SHP77 treated with DMSO at 0.1 percent for 48 hours (cell line): ENCODE results near the gene CALY.

Source experiments
- DNase-seq: peaks from one replicate; lab custom pipeline; 2025; lab: John Stamatoyannopoulos, UW

The CALY gene

GRCh38 chr10:133310399-133310755 lies 26.3 kb downstream of the CALY start:
- DNase-seq = no peak

DNA sequence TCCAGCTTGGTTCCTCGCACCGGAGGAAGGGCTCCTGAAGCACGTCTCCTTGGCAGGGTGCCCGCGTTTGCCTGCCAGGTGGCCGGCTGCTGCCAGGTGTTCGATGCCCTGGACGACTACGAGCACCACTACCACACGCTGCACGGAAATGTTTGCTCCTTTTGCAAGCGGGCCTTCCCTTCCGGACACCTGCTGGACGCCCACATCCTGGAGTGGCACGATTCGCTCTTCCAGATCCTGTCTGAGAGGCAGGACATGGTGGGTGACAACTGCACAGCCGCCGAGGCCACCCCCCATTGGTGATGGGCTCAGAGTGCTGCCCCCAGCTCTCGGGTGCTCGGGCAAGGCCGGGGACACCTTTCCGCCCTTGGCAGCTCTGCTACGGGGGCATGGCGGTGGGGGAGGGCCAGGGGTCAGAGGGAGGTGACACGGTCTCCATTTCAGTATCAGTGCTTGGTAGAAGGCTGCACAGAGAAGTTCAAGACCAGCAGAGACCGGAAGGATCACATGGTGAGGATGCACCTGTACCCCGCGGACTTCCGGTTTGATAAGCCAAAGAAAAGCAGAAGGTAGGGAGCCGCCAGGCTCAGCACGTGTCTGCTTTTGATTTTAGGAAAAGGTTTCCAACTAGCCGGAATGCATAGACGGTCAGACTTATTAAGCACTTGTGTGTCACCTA lies 26.8 kb downstream of the CALY start:
- peak; percentile 81 for DNase-seq

- DNase-seq = peak; percentile 30
Observed at GRCh38 chr10:133309100-133309719, 27.5 kb downstream of the CALY start.

- peak; percentile 37 for DNase-seq
Observed at GRCh38 chr10:133308421-133309099, 28.1 kb downstream of the CALY start, which contains the start of the genes TUBGCP2 and ZNF511. TSS of gene TUBGCP2 (minus strand) at chr10:133308872. CDS start at chr10:133302941, 5,931 bp downstream. TSS of gene ZNF511 (plus strand) at chr10:133308914. CDS start at chr10:133308944, 30 bp downstream.

DNA sequence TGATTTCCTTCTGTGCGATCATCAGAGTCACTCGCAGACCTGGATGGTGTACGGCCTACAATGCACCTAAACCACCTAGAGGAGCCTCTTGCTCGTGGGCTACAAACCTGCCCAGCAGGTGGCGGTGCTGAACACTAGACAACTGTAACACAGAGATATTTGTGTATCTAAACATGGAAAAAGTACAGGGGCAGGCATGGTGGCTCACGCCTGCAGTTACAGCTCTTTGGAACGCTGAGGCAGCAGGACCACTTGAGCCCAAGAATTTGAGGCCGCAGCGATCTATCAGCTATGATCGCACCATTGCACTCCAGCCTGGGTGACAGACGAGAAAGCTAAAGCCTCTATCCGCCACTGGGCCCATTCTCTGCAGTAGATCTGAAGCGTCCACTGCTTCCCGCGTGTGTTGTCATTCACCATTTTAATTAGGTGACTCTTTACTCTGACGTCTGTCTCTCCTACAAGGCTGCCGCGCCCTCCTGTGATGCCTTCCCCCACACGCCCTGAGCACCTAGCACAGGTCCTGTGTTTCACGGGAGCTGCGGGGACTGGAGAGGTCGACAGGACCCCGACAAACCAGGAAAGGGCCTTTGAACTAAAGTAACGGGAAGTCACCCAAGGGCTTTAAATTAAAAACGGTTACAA lies 28.8 kb downstream of the CALY start:
- DNase-seq = peak; percentile 75

GRCh38 chr10:133306941-133307379 lies 29.7 kb downstream of the CALY start:
- no peak for DNase-seq

- no peak for DNase-seq
Observed at GRCh38 chr10:133306097-133306476, 30.6 kb downstream of the CALY start.

- no peak for DNase-seq
Observed at GRCh38 chr10:133303206-133303605, 33.5 kb downstream of the CALY start.

GRCh38 chr10:133302230-133302629 lies 34.5 kb downstream of the CALY start:
- DNase-seq = no peak

- no peak for DNase-seq
Observed at GRCh38 chr10:133299738-133300137, 37.0 kb downstream of the CALY start.

GRCh38 chr10:133299224-133299623 lies 37.5 kb downstream of the CALY start:
- DNase-seq = no peak

- no peak for DNase-seq
Observed at GRCh38 chr10:133298466-133298865, 38.2 kb downstream of the CALY start.

DNA sequence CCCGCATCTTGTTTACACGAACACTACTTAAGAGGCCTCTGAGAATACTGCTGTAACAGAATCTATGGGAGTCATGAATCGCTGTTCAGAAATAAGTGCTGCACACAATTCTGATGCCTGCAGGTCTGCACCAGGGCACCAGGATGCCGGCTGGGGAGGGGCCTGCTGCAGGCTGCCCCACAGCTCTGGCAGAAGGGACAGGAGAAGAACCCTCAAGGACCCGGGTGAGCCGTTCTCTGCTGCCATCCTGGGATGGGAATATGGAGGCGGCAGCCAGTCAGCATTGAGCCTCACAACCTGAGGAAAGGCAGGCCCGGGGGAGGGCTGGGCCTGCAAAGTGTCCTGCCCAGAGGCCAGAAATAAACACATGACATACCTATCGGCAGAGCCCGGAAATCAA lies 39.2 kb downstream of the CALY start:
- no peak for DNase-seq

GRCh38 chr10:133295426-133296320 lies 41.0 kb downstream of the CALY start:
- DNase-seq = no peak

DNA sequence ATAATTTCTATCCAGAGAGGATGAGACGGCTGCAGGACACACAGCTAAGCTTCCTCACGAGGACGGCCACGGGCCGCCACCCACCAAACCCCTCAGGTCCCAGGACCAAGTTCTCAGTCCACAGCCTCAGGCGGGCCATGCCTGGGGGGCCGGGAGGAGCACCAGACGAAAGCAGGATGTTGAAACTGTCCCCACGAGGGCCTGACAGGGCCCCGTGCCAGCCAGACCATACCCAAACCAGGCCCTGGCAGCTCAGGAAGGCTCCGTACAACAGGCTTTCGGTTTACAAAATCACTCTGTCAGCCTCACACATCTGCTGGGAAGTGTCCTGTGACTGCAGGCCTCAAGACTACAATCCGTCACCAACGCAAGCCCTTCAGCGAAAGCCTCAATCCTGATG lies 42.5 kb downstream of the CALY start:
- DNase-seq = no peak

DNA sequence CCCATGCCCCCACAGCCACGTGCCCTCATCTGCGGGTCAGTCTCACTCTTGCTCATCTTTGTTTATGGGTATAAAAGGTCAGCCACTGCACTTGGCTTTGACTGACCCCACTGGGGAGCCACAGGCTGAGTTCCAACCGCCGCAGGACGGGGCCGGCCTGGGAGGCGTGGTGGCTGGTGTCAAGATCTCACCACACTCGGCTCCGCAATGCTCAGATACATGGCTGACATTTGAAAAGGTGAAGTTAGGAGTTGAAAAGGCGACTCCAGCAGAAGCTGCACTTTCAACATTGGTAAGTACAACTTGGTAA lies 42.9 kb downstream of the CALY start:
- DNase-seq = no peak

GRCh38 chr10:133292919-133293809 lies 43.5 kb downstream of the CALY start:
- no peak for DNase-seq

GRCh38 chr10:133289761-133290160 lies 46.9 kb downstream of the CALY start:
- no peak for DNase-seq

DNA sequence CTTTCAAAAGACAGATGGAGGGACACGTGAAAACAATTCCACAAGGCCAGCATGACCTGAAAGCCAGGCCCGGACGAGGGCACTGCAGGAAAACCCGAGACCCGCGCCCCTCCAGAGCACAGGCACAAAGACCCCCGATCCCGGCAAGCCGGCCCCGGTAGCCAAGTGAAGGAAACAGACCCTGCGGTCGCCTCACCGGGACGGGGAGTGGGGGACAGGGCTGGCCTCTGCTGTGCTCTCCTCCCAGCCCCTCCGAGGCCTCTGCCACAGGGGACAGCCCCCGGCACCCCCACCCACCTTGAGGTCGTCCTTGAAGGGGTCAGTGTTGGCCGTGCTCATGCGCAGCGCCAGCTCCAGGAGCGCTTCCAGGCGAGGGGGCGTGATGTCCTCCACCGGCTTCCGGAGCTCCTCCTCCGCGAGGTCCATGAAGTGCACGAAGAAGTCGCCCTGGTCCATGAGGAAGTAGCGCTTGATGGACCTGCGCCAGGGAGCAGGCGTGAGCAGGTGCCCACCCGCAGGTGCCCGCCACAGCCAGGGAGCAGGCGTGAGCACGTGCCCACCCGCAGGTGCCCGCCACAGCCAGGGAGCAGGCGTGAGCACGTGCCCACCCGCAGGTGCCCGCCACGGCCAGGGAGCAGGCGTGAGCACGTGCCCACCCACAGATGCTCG lies 48.7 kb downstream of the CALY start:
- DNase-seq = no peak

GRCh38 chr10:133286366-133286765 lies 50.3 kb downstream of the CALY start:
- no peak for DNase-seq
